ENCODE measurements around the gene BRD3. TPM values are rescaled to one million over a fixed set of nuclear protein-coding genes. Genes with fewer than 3 reads are reported as not detected.

BRD3 gene
- total RNA-seq, 1 donor from 2014 or later = 39.6 TPM

DNA sequence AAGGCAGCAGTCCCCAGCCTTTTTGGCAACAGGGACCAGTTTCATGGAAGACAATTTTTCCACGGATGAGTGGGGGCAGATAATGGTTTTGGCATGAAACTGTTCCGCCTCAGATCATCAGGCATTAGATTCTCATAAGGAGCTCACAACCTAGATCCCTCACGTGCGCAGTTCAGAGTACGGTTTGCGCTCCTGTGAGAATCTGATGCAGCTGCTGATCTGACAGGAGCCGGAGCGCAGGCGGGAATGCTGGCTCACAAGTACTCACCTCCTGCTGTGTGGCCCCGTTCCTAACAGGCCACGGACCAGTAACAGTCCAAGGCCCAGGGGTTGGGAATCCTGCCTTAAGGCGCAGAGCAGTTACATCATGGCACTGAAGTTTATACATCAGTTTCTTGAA is 3.3 kb upstream of the BRD3 start:
- no peak for TF ChIP-seq EZH2 (IDR thresholded peaks at IDR 0.05; ENCODE audit: insufficient read depth, low read length)
- TF ChIP-seq, protein P1, sequence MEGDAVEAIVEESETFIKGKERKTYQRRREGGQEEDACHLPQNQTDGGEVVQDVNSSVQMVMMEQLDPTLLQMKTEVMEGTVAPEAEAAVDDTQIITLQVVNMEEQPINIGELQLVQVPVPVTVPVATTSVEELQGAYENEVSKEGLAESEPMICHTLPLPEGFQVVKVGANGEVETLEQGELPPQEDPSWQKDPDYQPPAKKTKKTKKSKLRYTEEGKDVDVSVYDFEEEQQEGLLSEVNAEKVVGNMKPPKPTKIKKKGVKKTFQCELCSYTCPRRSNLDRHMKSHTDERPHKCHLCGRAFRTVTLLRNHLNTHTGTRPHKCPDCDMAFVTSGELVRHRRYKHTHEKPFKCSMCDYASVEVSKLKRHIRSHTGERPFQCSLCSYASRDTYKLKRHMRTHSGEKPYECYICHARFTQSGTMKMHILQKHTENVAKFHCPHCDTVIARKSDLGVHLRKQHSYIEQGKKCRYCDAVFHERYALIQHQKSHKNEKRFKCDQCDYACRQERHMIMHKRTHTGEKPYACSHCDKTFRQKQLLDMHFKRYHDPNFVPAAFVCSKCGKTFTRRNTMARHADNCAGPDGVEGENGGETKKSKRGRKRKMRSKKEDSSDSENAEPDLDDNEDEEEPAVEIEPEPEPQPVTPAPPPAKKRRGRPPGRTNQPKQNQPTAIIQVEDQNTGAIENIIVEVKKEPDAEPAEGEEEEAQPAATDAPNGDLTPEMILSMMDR (IDR thresholded peaks at IDR 0.05; ENCODE audit: insufficient read depth, low read depth, low read length) = no peak
- Histone ChIP-seq H2AFZ (ENCODE audit: low read depth, low read length) (no peak overlapping the region), H3K9me3 (ENCODE audit: insufficient read depth, low read depth, low read length) (no peaks in the 10 kb centered on the region), H3K9ac (ENCODE audit: low read length) (no peak overlapping the region), H3K4me2 (ENCODE audit: low read length) (no peak overlapping the region), H3K27ac (ENCODE audit: low read depth, low read length) (no peak overlapping the region), H4K20me1 (ENCODE audit: insufficient read depth, low read length) (peaks cover 9% of the 10 kb centered on the region), H3K36me3 (ENCODE audit: insufficient read depth, low read length) (no peaks in the 10 kb centered on the region), H3K79me2 (ENCODE audit: insufficient read depth, low read length) (peaks cover 13% of the 10 kb centered on the region), H3K4me1 (ENCODE audit: insufficient read depth, low read length) (peaks cover 3% of the 10 kb centered on the region), H3K27me3 (ENCODE audit: insufficient read depth, low read length) (peaks cover 19% of the 10 kb centered on the region), H3K4me3 (ENCODE audit: insufficient read depth, low read depth, low read length) (no peak overlapping the region)
- Mint-ChIP-seq H3K36me3 (ENCODE audit: low read depth, unreplicated experiment) (peaks cover 3% of the 10 kb centered on the region), H3K9me3 (ENCODE audit: unreplicated experiment) (peaks cover 11% of the 10 kb centered on the region), H3K4me1 (ENCODE audit: low read depth, unreplicated experiment) (peaks cover 3% of the 10 kb centered on the region), H3K27ac (ENCODE audit: unreplicated experiment) (no peak overlapping the region), H3K4me3 (ENCODE audit: unreplicated experiment) (no peak overlapping the region), H3K27me3 (ENCODE audit: low read depth, unreplicated experiment) (peaks cover 31% of the 10 kb centered on the region)
- FAIRE-seq (no peak), DNase-seq (ENCODE audit: low read depth) (no peak)

DNA sequence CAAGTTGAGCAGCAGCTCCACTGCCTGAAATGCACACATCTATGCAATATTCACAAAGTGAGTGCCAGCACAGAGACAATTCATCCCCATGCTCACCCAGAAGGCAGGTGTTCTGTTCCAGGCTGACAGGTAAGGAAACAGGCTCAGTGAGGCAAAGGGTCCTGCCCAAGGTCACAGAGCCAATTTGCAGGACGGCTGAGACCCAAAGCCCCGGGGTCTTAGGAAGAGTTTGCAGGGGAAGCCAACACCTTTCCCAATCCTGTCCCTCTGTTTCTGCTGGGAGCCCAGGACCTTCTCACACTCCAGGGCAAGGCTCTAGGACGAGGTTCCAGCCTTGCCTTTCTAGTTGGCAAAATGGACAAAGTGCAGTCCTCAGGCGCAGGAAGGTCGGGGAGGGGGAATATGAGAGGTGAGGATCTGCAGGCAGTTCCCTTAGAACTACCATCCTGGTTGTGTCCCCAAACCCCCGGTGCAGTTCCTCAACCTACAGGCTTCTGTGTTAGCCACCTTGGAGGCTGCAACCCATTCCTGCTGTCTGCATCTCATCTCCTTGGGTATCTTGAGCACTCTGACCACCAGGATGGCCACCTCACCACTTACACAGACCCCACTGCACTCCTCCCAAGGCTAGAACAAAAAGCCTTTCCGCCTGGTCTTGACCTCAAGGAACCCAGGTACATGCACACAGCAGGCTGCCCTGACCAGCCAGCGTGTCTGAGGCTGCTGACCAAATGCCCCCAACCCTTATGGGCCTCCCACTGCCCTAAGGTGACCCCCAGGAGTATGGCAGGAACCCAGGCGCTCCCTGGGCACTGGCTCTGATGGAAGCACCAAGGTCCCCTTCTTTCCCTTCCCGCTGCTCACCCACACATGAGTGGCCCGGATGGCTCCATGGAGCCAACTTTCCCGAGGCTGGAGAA is 1.9 kb upstream of the BRD3 start:
- peak overlapping the region; percentile 81 for H3K4me3 Mint-ChIP-seq (ENCODE audit: unreplicated experiment)

More for the DNA sequence above, 1.9 kb upstream of the BRD3 start:
- H3K36me3 Mint-ChIP-seq (ENCODE audit: low read depth, unreplicated experiment) = peaks cover 2% of the 10 kb centered on the region
- DNase-seq (ENCODE audit: low read depth) (no peak), FAIRE-seq (no peak)
- H3K9me3 ChIP-seq (ENCODE audit: insufficient read depth, low read depth, low read length) = no peaks in the 10 kb centered on the region
- H2AFZ ChIP-seq (ENCODE audit: low read depth, low read length) = no peak overlapping the region
- H3K9ac ChIP-seq (ENCODE audit: low read length) = no peak overlapping the region
- no peak overlapping the region for H3K4me3 ChIP-seq (ENCODE audit: insufficient read depth, low read depth, low read length)
- H3K27me3 ChIP-seq (ENCODE audit: insufficient read depth, low read length) = peaks cover 19% of the 10 kb centered on the region
- no peaks in the 10 kb centered on the region for H3K36me3 ChIP-seq (ENCODE audit: insufficient read depth, low read length)
- peaks cover 23% of the 10 kb centered on the region for H4K20me1 ChIP-seq (ENCODE audit: insufficient read depth, low read length)
- H3K27ac Mint-ChIP-seq (ENCODE audit: unreplicated experiment) = no peak overlapping the region
- peaks cover 13% of the 10 kb centered on the region for H3K4me1 ChIP-seq (ENCODE audit: insufficient read depth, low read length)
- no peak overlapping the region for H3K4me2 ChIP-seq (ENCODE audit: low read length)
- H3K4me1 Mint-ChIP-seq (ENCODE audit: low read depth, unreplicated experiment) = peaks cover 10% of the 10 kb centered on the region
- peaks cover 27% of the 10 kb centered on the region for H3K79me2 ChIP-seq (ENCODE audit: insufficient read depth, low read length)
- peaks cover 29% of the 10 kb centered on the region for H3K27me3 Mint-ChIP-seq (ENCODE audit: low read depth, unreplicated experiment)
- no peak overlapping the region for H3K27ac ChIP-seq (ENCODE audit: low read depth, low read length)
- peaks cover 8% of the 10 kb centered on the region for H3K9me3 Mint-ChIP-seq (ENCODE audit: unreplicated experiment)
- no peak for TF ChIP-seq EZH2 (IDR thresholded peaks at IDR 0.05; ENCODE audit: insufficient read depth, low read length)
- TF ChIP-seq, protein P1 (IDR thresholded peaks at IDR 0.05; ENCODE audit: insufficient read depth, low read depth, low read length) = no peak

Data from astrocyte (in vitro differentiated cells and primary cell).